ENCODE data around the gene CYFIP2. TPM values are rescaled to one million over a fixed set of nuclear protein-coding genes. Genes with fewer than 3 reads are reported as not detected.
A peak's percentile ranks its signal among the peaks of the same experiment; 100 is the strongest.

CYFIP2 gene
- total and polyA plus RNA-seq, 11 donors = 23.2 to 62.7 (median 37.4) TPM

GRCh38 chr5:157311595-157311994 lies 45.7 kb downstream of the CYFIP2 start:
- H3K36me3 ChIP-seq = peaks cover 0 to 23% (median 3%) of the 10 kb centered on the region in 9 donors
- H3K4me1 ChIP-seq = peaks cover 0 to 10% (median 0%) of the 10 kb centered on the region in 12 donors
- no peak overlapping the region for H3K27ac ChIP-seq
- DNase-seq (no peak), ATAC-seq (peak in 1 of 4 donors; percentile 9)
- 88 to 100% (median 91%) methylated on average over 3 to 11 of the region's 11 CpGs for WGBS, 4 donors
- no peak overlapping the region for H3K4me3 ChIP-seq
- H3K9me3 ChIP-seq = no peaks in the 10 kb centered on the region
- TF ChIP-seq CTCF (IDR thresholded peaks at IDR 0.05) (no peak), POLR2A (IDR thresholded peaks at IDR 0.05) (no peak)
- intact Hi-C loops (cut with DNase I) = loop anchor here in 8 of 10 donors (2.0 to 10.0 kb wide), 7 partner anchors 54 to 164 kb away; no protein-coding TSS in a partner anchor
- H3K27me3 ChIP-seq = no peaks in the 10 kb centered on the region

DNA sequence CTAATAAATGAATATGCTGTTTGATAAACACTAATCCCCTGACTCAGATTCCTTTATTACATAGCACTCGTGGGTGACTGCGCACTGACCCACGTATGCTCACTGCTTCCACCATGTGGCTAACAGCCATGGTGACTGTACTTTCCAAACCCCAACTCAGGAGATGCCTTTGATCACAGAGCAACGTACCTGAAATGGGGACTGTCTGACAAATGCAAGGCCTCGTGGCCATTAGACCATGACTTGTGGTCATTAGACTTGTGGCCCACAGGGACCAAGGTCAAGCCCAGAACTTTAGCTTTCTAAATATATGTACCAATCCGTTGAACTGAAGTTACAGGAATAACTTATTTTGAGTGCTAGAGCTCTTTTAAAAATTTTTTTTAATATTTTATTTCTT lies 46.6 kb downstream of the CYFIP2 start:
- DNase-seq = peak in 2 of 5 donors; percentile 34 to 45
- WGBS, 4 donors = 19 to 26% (median 23%) methylated on average over 6 of the region's 6 CpGs

DNA sequence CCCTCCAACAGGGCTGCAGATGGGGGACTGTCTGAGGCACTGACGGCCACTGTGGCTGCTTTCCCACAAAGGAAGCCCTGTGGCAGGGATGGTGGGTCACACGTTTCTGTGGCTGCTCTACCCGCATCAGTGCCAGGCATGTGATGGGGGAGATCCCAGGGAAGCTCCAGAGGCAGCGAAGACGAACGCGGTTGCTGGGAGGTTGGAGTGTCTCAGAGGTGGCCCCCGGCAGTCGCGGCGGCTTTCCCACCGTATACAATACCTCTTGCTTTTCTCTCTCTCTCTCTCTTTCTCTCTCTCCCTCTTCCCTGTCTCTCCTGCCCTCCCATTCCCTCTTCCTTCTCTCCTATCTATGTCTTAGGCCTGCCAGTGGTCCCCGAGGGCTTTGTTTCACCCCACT lies 56.7 kb downstream of the CYFIP2 start:
- no peak for DNase-seq
- TF ChIP-seq CTCF (IDR thresholded peaks at IDR 0.05) (no peak), POLR2A (IDR thresholded peaks at IDR 0.05) (no peak)
- intact Hi-C loops (cut with DNase I) = loop anchor here in 1 of 10 donors (10.0 kb wide), 2 partner anchors 392 to 422 kb away; partner anchors contain the start of gene LSM11
- Histone ChIP-seq H3K4me3 (no peak overlapping the region), H3K4me1 (no peaks in the 10 kb centered on the region), H3K9me3 (no peaks in the 10 kb centered on the region), H3K27me3 (no peaks in the 10 kb centered on the region), H3K27ac (no peak overlapping the region), H3K36me3 (peaks cover 0 to 59% (median 25%) of the 10 kb centered on the region in 9 donors)
- ATAC-seq = no peak
- 87 to 92% (median 90%) methylated on average over 13 of the region's 13 CpGs for WGBS, 4 donors

More for the DNA sequence above, 46.6 kb downstream of the CYFIP2 start:
- Histone ChIP-seq H3K4me3 (no peak overlapping the region), H3K9me3 (no peaks in the 10 kb centered on the region), H3K27me3 (no peaks in the 10 kb centered on the region), H3K4me1 (peaks cover 0 to 3% (median 0%) of the 10 kb centered on the region in 12 donors), H3K27ac (no peak overlapping the region), H3K36me3 (peaks cover 0 to 23% (median 3%) of the 10 kb centered on the region in 9 donors)
- TF ChIP-seq CTCF (IDR thresholded peaks at IDR 0.05) = peak; percentile 35 to 69 (median 58)
- no peak for TF ChIP-seq POLR2A (IDR thresholded peaks at IDR 0.05)
- peak in 3 of 4 donors; percentile 71 to 80 (median 72) for ATAC-seq
- intact Hi-C loops (cut with DNase I) = loop anchor here in 9 of 10 donors (2.0 to 10.0 kb wide), 8 partner anchors 55 to 165 kb away; no protein-coding TSS in a partner anchor

- intact Hi-C loops (cut with DNase I) = loop anchor here in 1 of 10 donors (10.0 kb wide), 2 partner anchors 392 to 422 kb away; partner anchors contain the start of gene LSM11
- H3K36me3 ChIP-seq = peaks cover 0 to 59% (median 25%) of the 10 kb centered on the region in 9 donors
- ATAC-seq = no peak
Measured at GRCh38 chr5:157323107-157323706, 57.3 kb downstream of the CYFIP2 start.

More at GRCh38 chr5:157323107-157323706, 57.3 kb downstream of the CYFIP2 start:
- H3K4me3 ChIP-seq = no peak overlapping the region
- no peaks in the 10 kb centered on the region for H3K27me3 ChIP-seq
- no peak for DNase-seq
- no peak overlapping the region for H3K27ac ChIP-seq
- WGBS, 4 donors = 80 to 82% (median 81%) methylated on average over 10 of the region's 10 CpGs
- H3K4me1 ChIP-seq = peaks cover 0 to 5% (median 0%) of the 10 kb centered on the region in 12 donors
- H3K9me3 ChIP-seq = no peaks in the 10 kb centered on the region
- TF ChIP-seq POLR2A (IDR thresholded peaks at IDR 0.05) (no peak), CTCF (IDR thresholded peaks at IDR 0.05) (peak in 3 of 12 donors; percentile 9 to 17 (median 14))
